ENCODE results near the gene MBOAT1.

GRCh38 chr6:20207088-20207418 lies 5.2 kb downstream of the MBOAT1 start:
- TF ChIP-seq CTCF (IDR thresholded peaks at IDR 0.05) (no peak), POLR2A (IDR thresholded peaks at IDR 0.05) (no peak)

Measured in testis (tissue), 2 donors.